Right lung (tissue), 10 donors: ENCODE data around the gene PLIN5. TPM values are rescaled to one million over a fixed set of nuclear protein-coding genes. Genes with fewer than 3 reads are reported as not detected.

ENCODE experiments used
- DNase-seq, 2 donors: peaks; one replicate each; pipeline ENCODE4 v3.0.0-alpha.2; 2013
- long read RNA-seq, 8 donors: transcript quantifications; one replicate each; lab custom pipeline, GENCODE V29; 2026
- polyA plus RNA-seq, 5 donors: library from polyadenylated mRNA; unstranded; fragments of 120-200 nt; gene quantifications; one replicate each; pipeline versions ENCODE4 v1.2.1 to v1.2.3, GENCODE V29; 2013; ENCODE audit warnings: inconsistent platforms in 1 of 5, low replicate concordance in 1 of 5; ENCODE audit not compliant: insufficient read length in 5 of 5, insufficient read depth in 1 of 5

The PLIN5 gene
- polyA plus RNA-seq = 1 to 10 TPM; 1.8 to 3.1 (median 1.8) TPM
- long read RNA-seq, donor 1 = 0 reads
- long read RNA-seq, donor 2, partial matches to known transcripts = 0 of 1 reads
- long read RNA-seq, donor 2, other reads (novel, unspliced or antisense) = 0 of 1 reads
- long read RNA-seq, donor 3 = 0 reads
- long read RNA-seq, donor 4, partial matches to known transcripts = 0 of 2 reads
- long read RNA-seq, donor 4, other reads (novel, unspliced or antisense) = 0 of 2 reads
- long read RNA-seq, donor 5, partial matches to known transcripts = 0 of 3 reads
- long read RNA-seq, donor 5, other reads (novel, unspliced or antisense) = 0 of 3 reads
- long read RNA-seq, donor 6, partial matches to known transcripts = 0 of 1 reads
- long read RNA-seq, donor 6, other reads (novel, unspliced or antisense) = 0 of 1 reads
- long read RNA-seq, donor 7 = 0 reads
- long read RNA-seq, donor 8 = 0 reads

- peak; percentile 30 to 36 for DNase-seq
These were observed at the start of gene PLIN5 for GRCh38 chr19:4534836-4535658. Gene PLIN5, minus strand, starts transcription at chr19:4535224. Its CDS starts 1,150 bp downstream, at chr19:4534074.

GRCh38 chr19:4583961-4584669 lies 49.1 kb upstream of the PLIN5 start:
- DNase-seq = no peak

GRCh38 chr19:4582980-4583842 lies 48.2 kb upstream of the PLIN5 start:
- no peak for DNase-seq

GRCh38 chr19:4581666-4582553 lies 46.9 kb upstream of the PLIN5 start:
- no peak for DNase-seq

GRCh38 chr19:4580961-4581665 lies 46.1 kb upstream of the PLIN5 start:
- no peak for DNase-seq

- DNase-seq = no peak
These were observed 45.2 kb upstream of the PLIN5 start for GRCh38 chr19:4580021-4580901.

GRCh38 chr19:4579389-4579788 lies 44.4 kb upstream of the PLIN5 start:
- DNase-seq = no peak

GRCh38 chr19:4578552-4579248 lies 43.7 kb upstream of the PLIN5 start:
- no peak for DNase-seq

- no peak for DNase-seq
These were observed 42.2 kb upstream of the PLIN5 start for GRCh38 chr19:4577020-4577782.

GRCh38 chr19:4576016-4576933 lies 41.3 kb upstream of the PLIN5 start:
- no peak for DNase-seq

- peak in 1 of 2 donors; percentile 27 for DNase-seq
These were observed 40.4 kb upstream of the PLIN5 start for GRCh38 chr19:4575267-4576015.

- DNase-seq = no peak
These were observed 38.7 kb upstream of the PLIN5 start for GRCh38 chr19:4573682-4574081.

- no peak for DNase-seq
These were observed 36.4 kb upstream of the PLIN5 start for GRCh38 chr19:4571305-4571917.

GRCh38 chr19:4570916-4571304 lies 35.9 kb upstream of the PLIN5 start:
- DNase-seq = no peak
